CD14-positive monocyte (primary cell): ENCODE results near the gene ADCY7. TPM values are rescaled to one million over a fixed set of nuclear protein-coding genes. Genes with fewer than 3 reads are reported as not detected.
A peak's percentile ranks its signal among the peaks of the same experiment; 100 is the strongest.

Source experiments
- DNase-seq, 3 donors: peaks; one replicate each; pipeline ENCODE4 v3.0.0-alpha.2; 2011 to 2022
- H2AFZ ChIP-seq: 2 replicates; pipeline ENCODE4 v1.6.0; 2012; ENCODE audit warnings: mild to moderate bottlenecking, low read depth, low read length, inconsistent platforms; ENCODE audit not compliant: insufficient read depth, poor library complexity, severe bottlenecking
- H3K27ac ChIP-seq, 2 donors: 1 replicate in 1 of 2; 2 replicates in 1 of 2; pipeline ENCODE4 v1.5.1; 2012 to 2013; ENCODE audit warnings: low read length in 2 of 2, control low read depth in 1 of 2, inconsistent platforms in 1 of 2, low read depth in 1 of 2, mild to moderate bottlenecking in 1 of 2
- H3K27me3 ChIP-seq, 2 donors: one replicate each; pipeline versions ENCODE4 v1.6.0 to v1.6.1; 2011 to 2013; ENCODE audit warnings: low read length in 2 of 2; ENCODE audit not compliant: control insufficient read depth in 2 of 2, insufficient read depth in 2 of 2
- H3K36me3 ChIP-seq, 2 donors: replicated peaks in 1 of 2; 1 replicate in 1 of 2; 2 replicates in 1 of 2; pipeline versions ENCODE4 v1.5.1 to v1.6.1; 2012 to 2013; ENCODE audit warnings: low read length in 2 of 2, control low read depth in 1 of 2, inconsistent platforms in 1 of 2, mild to moderate bottlenecking in 1 of 2; ENCODE audit not compliant: insufficient read depth in 2 of 2, control insufficient read depth in 1 of 2
- H3K4me1 ChIP-seq, 2 donors: 1 replicate in 1 of 2; 2 replicates in 1 of 2; pipeline versions ENCODE4 v1.5.1 to v1.6.1; 2012 to 2013; ENCODE audit warnings: low read length in 2 of 2, control low read depth in 1 of 2, inconsistent platforms in 1 of 2, mild to moderate bottlenecking in 1 of 2, moderate library complexity in 1 of 2; ENCODE audit not compliant: insufficient read depth in 2 of 2, control insufficient read depth in 1 of 2
- H3K4me2 ChIP-seq: replicated peaks from 2 replicates; pipeline ENCODE3; 2012; ENCODE audit warnings: low read length, moderate library complexity, mild to moderate bottlenecking; ENCODE audit not compliant: poor library complexity, severe bottlenecking; ENCODE audit errors: extremely low read depth
- H3K4me3 ChIP-seq, 3 experiments: fragments of 200-600 bp in 1 of 3; sonication (generic) in 1 of 3; replicated peaks in 1 of 3; 1 replicate in 2 of 3; 2 replicates in 1 of 3; pipeline ENCODE4 v1.5.1; 2011 to 2013; ENCODE audit warnings: low read length in 3 of 3, mild to moderate bottlenecking in 3 of 3, control low read depth in 2 of 3, low read depth in 2 of 3, inconsistent platforms in 1 of 3, moderate library complexity in 1 of 3
- H3K79me2 ChIP-seq: 2 replicates; pipeline ENCODE4 v1.6.0; 2012; ENCODE audit warnings: mild to moderate bottlenecking, control low read depth, inconsistent platforms, low read length, moderate library complexity; ENCODE audit not compliant: insufficient read depth
- H3K9ac ChIP-seq: 2 replicates; pipeline ENCODE4 v1.6.0; 2017; ENCODE audit warnings: low read length, mild to moderate bottlenecking; ENCODE audit not compliant: insufficient read depth, poor library complexity, severe bottlenecking
- H3K9me3 ChIP-seq, 2 donors: replicated peaks in 1 of 2; 1 replicate in 1 of 2; 2 replicates in 1 of 2; pipeline versions ENCODE4 v1.5.1 to v1.6.1; 2012 to 2013; ENCODE audit warnings: low read length in 2 of 2, control low read depth in 1 of 2; ENCODE audit not compliant: control insufficient read depth in 1 of 2, insufficient read depth in 1 of 2
- H4K20me1 ChIP-seq: 2 replicates; pipeline ENCODE4 v1.6.0; 2012; ENCODE audit warnings: mild to moderate bottlenecking, low read length, control low read depth, moderate library complexity; ENCODE audit not compliant: insufficient read depth
- H3K27ac Mint-ChIP-seq, 7 donors: one replicate each; pipeline ENCODE4 v1.8.0; 2020; ENCODE audit warnings: mild to moderate bottlenecking in 7 of 7, mixed read lengths in 7 of 7, moderate library complexity in 6 of 7, inconsistent platforms in 2 of 7
- H3K27me3 Mint-ChIP-seq, 3 donors: one replicate each; pipeline ENCODE4 v1.8.0; 2021 to 2022; ENCODE audit warnings: low read depth in 3 of 3, mild to moderate bottlenecking in 3 of 3, mixed read lengths in 3 of 3, moderate library complexity in 3 of 3, inconsistent platforms in 1 of 3
- H3K36me3 Mint-ChIP-seq, 2 donors: one replicate each; pipeline ENCODE4 v1.8.0; 2020; ENCODE audit warnings: mixed read lengths in 2 of 2, inconsistent platforms in 1 of 2, mild to moderate bottlenecking in 1 of 2
- H3K4me1 Mint-ChIP-seq: one replicate; pipeline ENCODE4 v1.8.0; 2020; ENCODE audit warnings: mild to moderate bottlenecking, mixed read lengths
- H3K4me3 Mint-ChIP-seq, 2 donors: one replicate each; pipeline ENCODE4 v1.8.0; 2020; ENCODE audit warnings: mild to moderate bottlenecking in 2 of 2, mixed read lengths in 2 of 2, moderate library complexity in 1 of 2
- H3K9me3 Mint-ChIP-seq, 7 donors: one replicate each; pipeline ENCODE4 v1.8.0; 2020 to 2022; ENCODE audit warnings: mixed read lengths in 7 of 7, mild to moderate bottlenecking in 6 of 7, moderate library complexity in 6 of 7, inconsistent platforms in 2 of 7
- CTCF ChIP-seq: fragments of 200-600 bp; IDR thresholded peaks from one replicate; pipeline ENCODE4 v1.8.0; 2022; ENCODE audit warnings: antibody characterized with exemption, mild to moderate bottlenecking
- WGBS: methylation state at CpG from one replicate; pipeline ENCODE4 v1.1.5; 2013; ENCODE audit warnings: missing lambda C conversion rate; ENCODE audit not compliant: insufficient coverage; 5-methylcytosine and 5-hydroxymethylcytosine counted together
- intact Hi-C, 2 donors: fragments of 100-400 bp; cut with micrococcal nuclease; formaldehyde crosslinking; loops; one replicate each; pipeline versions ENCODE4 v1.15.0 to v1.15.1; 2023
- polyA plus RNA-seq, 3 donors: library from polyadenylated mRNA; depleted of rRNA in 1 of 3; unstranded in 2 of 3; stranded (reverse) in 1 of 3; fragments of 300-500 nt in 2 of 3; fragments of >200 nt in 1 of 3; fragmentation: Illumina TruSeq in 2 of 3; gene quantifications; 1 replicate in 2 of 3; 2 replicates in 1 of 3; pipeline ENCODE4 v1.2.3, GENCODE V29; 2012 to 2021

The ADCY7 gene
- polyA plus RNA-seq, 3 donors, result 53.1 to 230 (median 91.5) TPM

- H3K4me2 ChIP-seq, result peak overlapping the region; percentile 97
- no peaks in the 10 kb centered on the region for H3K36me3 ChIP-seq
- intact Hi-C loops, result loop anchor here (10.0 kb wide), 2 partner anchors 177 to 423 kb away; partner anchors contain the start of gene NOD2 (in 1 of the 2)
- DNase-seq, result peak in 2 of 3 donors; percentile 42 to 73
- peaks cover 100% of the 10 kb centered on the region for H3K79me2 ChIP-seq
- no peaks in the 10 kb centered on the region for H3K27me3 Mint-ChIP-seq
- H3K9me3 ChIP-seq, result no peaks in the 10 kb centered on the region
- H3K4me1 Mint-ChIP-seq, result peaks cover 87% of the 10 kb centered on the region
- peak overlapping the region; percentile 25 for H3K9ac ChIP-seq
- H3K4me3 Mint-ChIP-seq, result peak overlapping the region in 1 of 2 donors; percentile 45
- H3K4me3 ChIP-seq, result peak overlapping the region in 1 of 3 experiments; percentile 86
- H4K20me1 ChIP-seq, result peaks cover 3% of the 10 kb centered on the region
- peaks cover 0 to 2% (median 0%) of the 10 kb centered on the region in 7 donors for H3K9me3 Mint-ChIP-seq
- peak overlapping the region; percentile 77 to 100 (median 90) for H3K27ac Mint-ChIP-seq
- peak overlapping the region; percentile 93 to 97 for H3K27ac ChIP-seq
- H3K36me3 Mint-ChIP-seq, result peaks cover 7 to 29% of the 10 kb centered on the region in 2 donors
- H3K4me1 ChIP-seq, result peaks cover 95 to 96% of the 10 kb centered on the region in 2 donors
- WGBS, result 25% methylated on average over 7 of the region's 7 CpGs
- H3K27me3 ChIP-seq, result no peaks in the 10 kb centered on the region
- no peak for TF ChIP-seq CTCF
- H2AFZ ChIP-seq, result no peak overlapping the region
Observed at GRCh38 chr16:50272111-50272571, 5.8 kb downstream of the ADCY7 start.

GRCh38 chr16:50272687-50273381 lies 6.5 kb downstream of the ADCY7 start:
- no peaks in the 10 kb centered on the region for H3K27me3 ChIP-seq
- 85% methylated on average over 5 of the region's 5 CpGs for WGBS
- no peak for DNase-seq
- H3K9ac ChIP-seq, result peak overlapping the region; percentile 25
- H3K9me3 ChIP-seq, result no peaks in the 10 kb centered on the region
- Mint-ChIP-seq H3K27me3 (no peaks in the 10 kb centered on the region), H3K4me3 (peak overlapping the region; percentile 99 to 100), H3K27ac (peak overlapping the region; percentile 98 to 100 (median 100)), H3K36me3 (peaks cover 10 to 36% of the 10 kb centered on the region in 2 donors), H3K9me3 (peaks cover 0 to 2% (median 0%) of the 10 kb centered on the region in 7 donors), H3K4me1 (peaks cover 87% of the 10 kb centered on the region)
- no peaks in the 10 kb centered on the region for H3K36me3 ChIP-seq
- peaks cover 95 to 96% of the 10 kb centered on the region in 2 donors for H3K4me1 ChIP-seq
- H4K20me1 ChIP-seq, result peaks cover 3% of the 10 kb centered on the region
- peak overlapping the region; percentile 93 to 97 for H3K27ac ChIP-seq
- TF ChIP-seq CTCF, result no peak
- no peak overlapping the region for H2AFZ ChIP-seq
- peak overlapping the region; percentile 97 for H3K4me2 ChIP-seq
- H3K79me2 ChIP-seq, result peaks cover 100% of the 10 kb centered on the region
- H3K4me3 ChIP-seq, result peak overlapping the region in 1 of 3 experiments; percentile 86
- intact Hi-C loops, result loop anchor here (10.0 kb wide), 2 partner anchors 178 to 422 kb away; partner anchors contain the start of gene NOD2 (in 1 of the 2)
